G401.6 (cell line): ENCODE data around the gene COL4A1.

Experiments used
- FAIRE-seq: peaks from 2 replicates; lab custom pipeline; 2012; peaks lifted over from hg19 to GRCh38; lab: Jason Lieb, UNC

The COL4A1 gene

DNA sequence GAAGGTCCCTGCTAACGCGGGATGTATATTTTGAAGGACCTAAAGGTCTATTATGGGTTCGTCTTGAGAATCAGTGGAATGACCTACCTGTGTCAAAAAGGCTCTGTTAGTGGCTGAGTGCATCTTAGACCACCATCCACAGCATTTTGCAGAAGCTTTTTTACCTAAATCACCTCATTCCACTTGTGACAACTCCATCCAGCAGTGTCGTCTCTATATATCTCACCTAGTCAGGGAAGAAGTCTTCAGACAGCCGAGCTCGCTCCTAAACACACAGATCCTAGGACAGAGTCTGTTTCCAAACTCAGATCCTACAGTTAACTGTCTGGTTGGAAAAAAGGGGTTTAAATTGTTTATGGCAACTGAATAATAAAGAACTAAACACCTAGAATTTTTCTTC, 33.7 kb downstream of the COL4A1 start:
- FAIRE-seq = no peak

DNA sequence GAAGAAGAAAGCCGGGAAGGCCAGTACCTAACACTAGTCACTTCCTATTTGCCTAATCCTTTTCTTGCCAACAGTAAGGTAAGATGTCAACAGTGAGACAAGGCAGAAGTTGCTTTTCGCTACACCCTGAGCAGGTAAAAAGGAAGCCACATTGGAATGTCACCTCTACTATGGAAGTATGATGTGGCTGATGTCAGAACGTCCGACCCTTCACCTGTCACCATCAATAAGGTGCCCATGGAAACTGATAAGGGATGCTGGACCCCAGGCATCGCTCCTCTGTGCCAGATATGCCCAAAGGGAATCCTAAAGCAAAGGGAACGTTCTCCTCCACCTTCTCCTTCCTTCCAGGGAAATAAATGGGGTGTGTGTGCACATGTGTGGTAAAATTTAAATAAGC, 34.3 kb downstream of the COL4A1 start:
- no peak for FAIRE-seq

DNA sequence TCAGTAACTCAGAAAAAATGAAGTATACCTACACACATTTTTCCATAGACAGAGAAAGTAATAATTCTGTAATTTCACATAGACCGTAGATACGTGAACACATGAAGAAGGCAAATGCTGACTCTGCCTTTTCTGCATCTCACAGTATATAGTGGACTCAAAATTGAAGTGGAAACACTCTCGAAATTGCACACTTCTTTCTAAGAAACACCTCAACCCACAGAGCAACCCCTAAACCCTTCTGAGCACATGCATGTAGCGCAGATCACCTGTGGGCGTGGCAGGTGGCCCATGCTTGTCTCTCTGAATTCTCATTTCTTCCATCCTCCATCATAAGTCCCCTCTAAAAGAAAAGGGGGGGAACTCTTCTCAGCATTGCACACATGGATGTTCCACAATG, 34.7 kb downstream of the COL4A1 start:
- FAIRE-seq = no peak

DNA sequence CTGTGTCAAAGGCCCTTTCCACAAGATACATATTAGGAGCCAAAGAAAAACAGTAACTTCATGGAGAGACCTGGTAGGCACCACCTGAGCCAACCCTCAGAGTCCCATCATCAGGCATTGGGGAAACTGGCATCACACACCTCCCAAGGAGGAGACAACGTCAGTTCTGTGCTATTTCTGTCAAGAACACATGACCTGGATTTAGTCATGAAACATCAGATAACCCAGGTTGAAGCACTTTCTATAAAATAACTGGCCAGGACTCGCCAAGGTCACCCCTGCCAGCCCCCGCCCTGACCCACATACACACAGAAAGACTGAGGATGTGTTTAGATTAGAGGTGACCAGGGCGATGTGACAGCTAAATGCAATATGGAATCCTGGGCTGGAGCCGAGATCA, 35.6 kb downstream of the COL4A1 start:
- no peak for FAIRE-seq

DNA sequence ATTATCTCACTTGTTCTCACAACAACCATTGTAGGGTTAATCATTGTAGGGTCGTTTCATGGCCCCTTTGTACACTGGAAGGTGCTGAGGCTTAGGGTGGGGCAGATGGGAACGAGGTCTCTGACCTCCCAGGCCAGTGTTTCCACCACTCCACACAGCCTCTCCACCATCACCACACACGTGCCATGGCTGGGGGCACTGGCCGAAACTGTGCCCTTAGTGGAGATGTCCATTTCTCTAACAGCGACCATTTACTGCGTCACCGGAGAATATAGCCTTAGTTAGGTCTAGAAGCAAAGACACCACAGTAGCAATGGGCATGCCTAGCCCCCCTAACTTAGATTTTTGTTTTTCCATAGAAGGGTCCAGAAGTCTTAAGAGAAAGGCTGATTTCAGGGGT, 36.5 kb downstream of the COL4A1 start:
- FAIRE-seq = no peak

DNA sequence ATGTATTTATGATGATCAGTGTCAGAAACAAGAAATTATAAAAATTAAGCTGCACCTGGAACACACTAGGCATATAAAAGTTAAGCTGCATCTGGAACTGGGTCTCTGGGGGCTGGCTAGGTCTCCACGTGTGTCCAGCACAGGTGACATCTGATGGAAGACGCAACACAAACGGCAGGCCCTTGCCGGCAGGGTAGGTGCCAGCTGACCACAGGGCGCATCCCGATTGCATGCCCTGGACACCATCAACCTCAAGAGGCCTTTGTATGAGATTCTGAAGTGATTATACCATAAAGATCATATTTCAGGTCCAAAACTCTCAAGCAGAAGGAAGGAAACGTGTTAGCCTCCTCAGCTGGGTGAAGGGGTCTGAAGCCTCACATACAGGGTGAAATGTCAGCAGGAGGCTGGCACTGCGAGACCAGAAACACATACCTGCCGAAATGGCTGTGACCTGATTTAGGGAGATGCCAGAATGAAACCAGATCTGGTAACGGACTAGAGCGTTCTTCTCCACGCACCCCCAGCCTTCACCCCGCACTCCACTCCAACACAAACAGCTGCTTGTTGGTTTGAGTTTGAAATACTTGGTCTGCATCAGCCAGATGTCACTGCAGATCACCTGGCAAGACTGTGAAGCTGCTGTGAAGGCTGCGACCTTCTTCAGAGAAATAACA, 37.3 kb downstream of the COL4A1 start:
- FAIRE-seq = no peak

DNA sequence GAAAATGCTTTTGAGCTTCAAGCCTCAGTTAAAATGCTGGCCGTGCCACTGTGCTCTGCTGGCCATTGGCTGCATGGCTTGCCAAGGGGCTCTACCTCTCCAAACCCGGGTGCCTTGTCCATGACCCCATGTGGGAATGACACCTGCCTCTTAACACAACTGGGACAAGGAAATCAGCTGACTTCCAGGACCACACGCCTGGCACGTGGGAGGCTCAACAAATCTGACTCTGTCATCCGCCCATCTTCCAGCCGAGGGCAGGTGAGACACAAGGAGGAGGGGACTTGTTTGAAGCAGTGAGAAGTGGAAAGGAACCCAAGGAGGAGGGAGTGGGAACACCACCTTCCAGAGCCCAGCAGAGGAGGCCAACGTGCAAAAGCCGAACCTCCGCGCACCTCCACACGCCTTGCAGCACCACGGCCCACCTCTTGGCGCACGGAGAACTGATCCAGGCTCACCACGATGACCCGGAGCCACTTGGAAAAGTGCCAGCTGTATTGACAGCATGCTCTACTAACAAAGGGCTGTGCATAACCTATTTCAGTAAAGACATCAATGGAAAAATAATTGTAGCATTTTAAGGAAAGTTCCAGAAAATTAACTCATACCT, 38.3 kb downstream of the COL4A1 start:
- no peak for FAIRE-seq

DNA sequence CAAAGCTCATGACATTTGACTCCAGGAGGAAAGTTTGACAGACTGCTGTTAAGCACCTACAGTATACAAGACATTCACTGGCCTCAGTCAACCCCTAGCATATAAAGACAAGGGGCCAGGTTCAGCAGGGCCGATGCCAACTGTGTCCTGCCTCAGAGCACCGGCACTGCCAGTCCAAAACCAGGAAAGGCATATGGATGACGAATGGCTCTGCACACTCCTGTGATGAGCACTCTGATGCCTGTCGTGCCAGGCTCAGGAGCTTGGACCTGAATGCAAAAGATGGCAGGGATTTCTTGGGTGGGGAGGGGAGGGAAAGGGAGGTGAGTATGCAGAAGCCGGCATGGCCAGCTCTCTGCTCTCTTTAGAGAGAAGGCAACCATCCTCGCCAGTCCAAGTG, 38.9 kb downstream of the COL4A1 start:
- no peak for FAIRE-seq

DNA sequence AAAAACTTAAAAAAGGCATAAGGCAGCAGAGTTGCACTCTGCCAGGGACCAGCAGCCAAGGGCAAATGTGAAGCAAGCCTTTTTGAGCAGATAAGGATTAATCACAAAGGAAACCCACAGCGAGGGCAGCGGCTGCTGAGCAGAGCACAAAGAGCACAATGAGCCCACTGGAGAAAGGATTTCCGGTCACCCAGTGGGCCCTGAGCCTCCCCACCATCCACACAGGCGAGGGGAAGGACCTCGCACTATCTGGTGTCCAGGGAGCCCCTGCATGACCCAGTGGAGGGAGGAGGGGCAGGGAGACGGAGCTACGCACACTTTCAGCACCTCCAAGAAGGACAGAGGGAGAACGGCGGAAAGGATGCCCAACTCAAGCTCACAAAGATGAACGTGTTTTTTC, 40.0 kb downstream of the COL4A1 start:
- FAIRE-seq = no peak

DNA sequence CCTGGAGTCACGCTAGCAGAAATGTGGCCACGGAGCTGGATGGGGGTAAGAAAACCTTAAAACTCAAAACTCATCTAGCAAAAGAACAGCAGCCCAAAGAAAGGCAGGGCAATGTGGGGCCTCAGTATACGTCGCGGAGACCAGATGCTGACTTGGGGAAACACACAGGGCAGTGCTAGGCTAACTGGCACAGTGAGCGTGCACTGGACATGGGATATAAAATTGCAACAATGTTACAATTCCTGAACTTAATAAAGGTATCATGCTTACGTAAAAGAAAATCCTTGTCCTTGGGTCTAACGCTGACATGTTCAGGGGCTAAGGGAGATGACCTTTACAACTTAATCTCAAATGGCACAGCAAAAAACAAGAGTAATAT, 40.5 kb downstream of the COL4A1 start:
- FAIRE-seq = no peak

DNA sequence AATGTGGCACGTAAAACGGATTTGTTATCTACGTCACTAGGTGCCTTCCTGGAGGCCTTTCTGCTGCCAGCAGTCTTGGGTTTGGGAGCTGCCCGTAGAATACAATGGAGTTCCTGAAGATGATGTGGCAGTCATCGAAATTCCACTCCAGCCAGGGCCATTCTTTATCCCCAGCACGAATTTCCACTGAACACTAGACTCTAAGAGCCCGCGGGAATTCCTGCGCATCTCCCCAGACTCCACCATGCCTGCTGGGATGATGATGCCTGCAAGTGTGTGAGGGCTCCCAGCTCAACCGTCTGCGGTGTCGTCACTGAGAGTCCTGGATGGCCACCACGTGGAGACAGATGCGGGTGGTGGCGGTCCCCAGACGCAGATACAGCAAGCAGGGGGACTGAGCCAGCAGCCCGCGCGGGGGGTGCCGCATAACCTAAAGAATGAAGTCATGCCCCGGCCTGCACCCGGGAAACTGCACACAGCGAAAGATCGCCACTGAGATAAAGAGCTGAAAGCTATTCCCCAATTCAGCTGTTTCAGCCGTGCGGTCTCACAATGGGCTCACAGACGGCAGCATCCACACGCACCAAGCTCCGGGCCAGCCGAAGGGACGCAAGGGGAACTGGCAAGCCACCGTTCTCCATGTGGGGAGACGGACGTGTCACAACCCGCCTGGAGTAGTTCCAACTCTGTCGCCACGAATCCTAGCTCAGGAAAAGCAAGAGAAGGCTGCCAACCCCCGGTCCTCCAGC, 41.1 kb downstream of the COL4A1 start:
- no peak for FAIRE-seq

DNA sequence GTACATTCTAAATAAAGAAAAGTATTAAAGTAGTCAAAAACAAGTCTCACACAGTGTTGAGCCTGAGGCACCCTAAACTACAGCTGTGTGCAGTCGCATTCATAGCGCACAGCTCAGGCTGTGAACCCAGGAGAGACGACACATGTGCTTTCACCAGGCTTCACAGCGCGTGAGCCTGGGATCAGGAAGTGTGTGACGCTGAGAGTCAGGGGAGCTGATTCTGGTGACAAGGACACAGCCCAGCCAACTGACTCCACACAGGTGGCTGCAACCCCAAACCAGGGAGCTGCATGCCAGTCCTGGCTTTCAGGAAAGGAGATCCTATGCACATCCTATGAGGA, 41.6 kb downstream of the COL4A1 start:
- no peak for FAIRE-seq

DNA sequence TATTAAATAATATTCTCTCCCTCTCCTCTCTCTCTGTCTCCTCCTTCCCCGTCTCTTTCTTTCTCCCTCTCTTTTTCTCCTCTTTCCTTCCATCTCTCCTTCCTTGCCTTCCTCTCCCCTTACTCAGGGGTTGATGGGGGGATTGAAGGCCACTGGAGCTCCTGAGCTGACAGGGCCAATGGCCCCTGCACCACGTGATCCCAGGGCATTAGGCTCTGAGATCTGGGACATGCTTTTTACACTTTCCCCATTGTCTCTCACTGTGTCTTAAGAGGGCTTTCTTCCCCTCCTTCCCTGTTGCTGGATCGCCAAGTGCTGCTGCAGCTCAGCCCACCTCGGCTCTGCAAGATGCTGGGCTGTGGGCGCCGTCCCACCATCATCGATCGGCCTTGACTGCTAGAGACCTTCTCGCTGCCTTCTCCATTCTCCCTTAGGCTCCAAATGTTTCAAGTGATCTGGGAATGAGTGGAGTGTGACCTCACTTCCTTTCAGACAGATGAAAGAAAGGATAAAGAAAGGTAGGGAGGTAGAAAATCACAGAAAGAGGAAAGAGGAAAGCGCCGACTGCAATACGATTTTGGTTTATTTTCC, 42.2 kb downstream of the COL4A1 start:
- no peak for FAIRE-seq

DNA sequence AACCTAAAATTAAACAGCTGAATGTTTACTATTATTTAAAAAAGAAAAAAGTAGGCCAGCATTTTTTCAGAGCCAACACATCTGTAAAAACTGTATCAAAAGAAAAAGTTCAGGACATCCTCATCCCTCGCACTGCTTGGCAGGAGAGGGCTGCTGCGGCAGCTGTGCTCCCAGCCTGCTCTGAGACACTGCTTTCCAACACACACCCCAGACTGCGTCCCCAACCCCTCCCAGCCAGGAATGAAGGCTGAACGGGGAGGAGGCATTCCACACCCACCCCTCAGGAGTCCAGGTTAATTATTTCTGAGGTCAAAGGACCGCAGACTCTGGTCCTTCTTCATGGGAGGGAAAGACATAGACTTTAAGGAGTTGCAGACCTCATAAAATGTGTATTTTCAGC, 43.1 kb downstream of the COL4A1 start:
- FAIRE-seq = no peak

DNA sequence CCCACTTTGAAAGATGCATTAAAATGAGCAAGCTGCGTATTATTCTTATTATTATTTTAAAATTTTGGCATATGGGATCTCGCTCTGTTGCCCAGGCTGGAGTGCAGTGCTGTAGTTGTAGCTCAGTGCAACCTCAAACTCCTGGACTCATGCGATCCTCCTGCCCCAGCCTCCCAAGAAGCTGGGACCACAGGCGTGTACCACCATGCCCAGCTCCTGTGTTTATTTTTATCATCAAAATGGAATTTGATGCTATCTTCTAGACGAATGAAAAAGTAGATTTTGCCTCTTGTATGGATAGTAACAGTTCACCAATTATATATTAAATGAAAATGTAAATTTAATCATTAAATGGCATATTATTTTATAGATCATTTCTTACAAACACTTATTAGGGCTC, 43.6 kb downstream of the COL4A1 start:
- FAIRE-seq = no peak

DNA sequence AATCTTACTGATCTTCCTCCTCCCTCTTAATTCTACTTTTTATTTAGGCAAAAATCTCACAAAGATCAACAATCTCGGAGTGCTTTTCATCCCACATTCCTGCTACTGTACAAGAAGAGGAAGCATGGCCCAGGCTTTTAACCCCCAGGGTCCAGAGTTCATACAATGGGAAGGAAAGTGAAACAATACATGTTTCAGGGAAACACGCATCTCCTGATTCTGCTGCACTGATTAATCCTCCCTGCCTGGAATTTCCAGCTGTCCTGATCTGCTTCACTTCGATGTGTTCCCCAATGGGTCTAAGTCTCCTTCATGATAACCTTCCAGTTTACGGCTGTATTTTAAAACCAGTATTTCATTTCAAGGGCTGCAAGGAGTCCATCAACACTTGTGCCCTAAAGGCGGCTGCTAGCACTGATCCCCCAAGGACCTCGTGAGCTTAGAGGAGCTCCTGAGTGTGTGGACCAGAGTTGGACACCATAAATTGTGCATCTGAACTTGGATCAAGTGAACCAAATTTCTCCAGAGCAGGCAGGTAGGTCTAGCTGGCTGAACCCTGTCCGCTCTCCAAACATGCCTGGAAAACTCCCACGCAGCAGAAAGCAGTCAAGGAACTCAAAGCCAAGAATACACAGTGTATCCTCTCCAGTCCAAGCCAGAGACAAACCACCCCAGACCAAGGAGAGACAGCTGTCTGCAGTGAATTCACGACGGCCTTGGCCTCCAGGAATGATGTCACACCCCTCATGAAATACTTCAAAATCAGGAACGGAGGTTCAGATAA, 44.3 kb downstream of the COL4A1 start:
- FAIRE-seq = no peak

DNA sequence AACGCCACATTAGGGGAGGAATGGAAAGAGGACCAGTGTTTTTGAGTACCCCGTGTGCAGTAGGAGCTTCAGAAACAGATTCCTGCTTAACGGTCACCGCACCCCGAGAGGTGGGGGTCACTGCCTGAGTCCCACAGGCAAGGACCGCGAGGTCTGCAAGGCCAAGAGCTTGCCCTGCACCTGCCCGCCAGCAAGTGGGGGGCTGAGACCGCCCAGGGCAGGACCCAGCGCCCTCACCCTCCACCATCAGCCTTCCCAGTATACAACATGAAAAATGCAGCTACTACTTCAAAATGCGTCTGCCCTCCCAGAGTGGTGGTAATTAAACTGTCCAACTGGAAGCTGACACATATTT, 44.9 kb downstream of the COL4A1 start:
- no peak for FAIRE-seq

DNA sequence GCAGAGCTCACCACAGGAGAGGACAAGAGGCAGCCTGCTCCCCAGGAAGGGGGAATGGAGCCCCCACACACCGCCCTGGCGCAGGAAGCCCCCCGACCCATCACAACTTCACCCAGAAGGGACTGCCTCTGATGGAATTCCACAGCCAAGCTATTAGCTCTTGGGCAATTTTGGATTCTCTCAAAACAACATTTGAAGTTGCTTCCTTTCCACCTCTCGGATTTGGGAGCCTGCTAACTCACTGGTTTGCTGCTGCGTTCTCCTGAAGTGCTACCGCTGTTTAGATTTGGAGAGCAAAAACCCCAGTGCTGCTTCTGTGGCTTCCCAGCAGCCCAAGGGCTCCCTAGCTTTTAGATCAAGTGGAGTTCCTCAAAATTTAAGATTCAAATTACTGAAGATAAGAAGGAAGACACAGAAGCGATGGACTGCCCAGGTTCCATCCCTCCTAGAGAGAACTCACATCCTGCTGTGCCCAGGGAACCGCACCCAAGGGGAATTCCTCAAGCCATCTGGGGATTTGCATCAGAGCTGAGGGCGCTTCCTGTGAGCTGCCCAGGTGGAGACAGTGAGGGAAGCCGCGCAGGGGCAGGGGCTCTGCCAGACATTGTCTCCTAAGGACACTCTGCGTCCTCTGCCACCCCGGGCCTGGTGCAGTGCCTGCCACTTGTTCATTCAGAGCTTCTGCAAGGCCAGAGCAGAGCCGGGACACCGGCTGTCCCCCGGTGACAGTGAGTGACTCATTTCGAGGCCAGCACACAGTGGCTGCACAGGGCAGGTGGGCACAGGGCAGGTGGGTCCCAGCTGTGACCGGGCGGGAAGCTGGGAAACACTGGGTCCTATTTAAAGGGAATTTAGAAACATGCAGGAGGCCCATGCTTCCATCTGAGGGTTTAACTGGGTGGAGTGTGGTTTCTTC, 45.5 kb downstream of the COL4A1 start:
- FAIRE-seq = no peak

DNA sequence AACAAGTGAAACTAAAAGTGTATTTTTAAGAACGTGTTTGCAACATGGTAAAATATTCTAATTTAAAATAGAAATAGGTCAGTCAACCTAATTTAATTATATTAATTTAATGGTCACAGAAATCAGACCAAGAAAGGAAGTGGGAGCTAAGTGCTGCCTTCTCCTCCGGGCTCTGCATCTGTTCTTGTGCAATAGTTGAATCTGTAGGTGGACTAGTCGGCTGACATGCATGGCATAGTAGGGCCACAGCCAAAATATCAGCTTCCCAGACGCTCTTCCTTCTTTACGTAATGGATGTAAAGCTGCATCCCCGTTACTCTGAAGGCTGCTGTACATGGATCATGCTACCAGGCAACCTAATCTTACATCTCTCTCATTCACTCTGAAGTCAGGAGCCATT, 47.3 kb downstream of the COL4A1 start:
- no peak for FAIRE-seq

DNA sequence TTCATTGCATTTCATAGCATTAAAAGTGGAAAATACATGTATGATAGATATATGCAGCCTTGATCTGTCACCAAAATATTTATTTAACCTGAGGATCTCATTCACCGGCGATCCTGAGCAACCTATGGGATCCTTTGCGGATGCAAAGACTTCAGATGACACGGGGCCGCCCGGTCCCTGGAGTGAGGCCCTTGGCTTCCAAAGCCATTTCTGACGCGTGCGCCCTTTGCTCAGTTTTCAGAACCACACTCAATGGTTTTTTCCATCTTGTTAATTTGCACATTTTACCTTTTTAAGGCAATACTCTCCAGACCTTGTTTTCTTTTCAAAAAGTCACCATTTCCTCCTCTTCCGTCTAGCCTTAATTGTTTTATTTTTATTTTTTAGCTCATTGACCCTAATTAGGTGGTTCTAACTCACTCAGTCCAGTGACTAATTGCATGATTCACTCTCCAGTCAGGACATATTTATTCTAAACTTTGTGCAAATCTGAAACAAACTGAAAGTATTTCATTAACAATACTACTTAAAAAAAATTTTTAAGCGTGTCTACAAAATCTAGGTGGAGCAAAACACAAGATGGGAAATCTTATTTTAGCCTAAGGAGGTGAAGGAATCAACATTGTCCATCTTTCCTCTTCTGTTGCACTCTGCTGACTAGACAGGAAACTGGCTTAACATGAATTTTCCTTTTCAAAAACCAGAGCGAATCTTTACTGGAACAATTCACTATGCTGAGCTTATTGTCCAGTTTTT, 47.9 kb downstream of the COL4A1 start:
- no peak for FAIRE-seq

DNA sequence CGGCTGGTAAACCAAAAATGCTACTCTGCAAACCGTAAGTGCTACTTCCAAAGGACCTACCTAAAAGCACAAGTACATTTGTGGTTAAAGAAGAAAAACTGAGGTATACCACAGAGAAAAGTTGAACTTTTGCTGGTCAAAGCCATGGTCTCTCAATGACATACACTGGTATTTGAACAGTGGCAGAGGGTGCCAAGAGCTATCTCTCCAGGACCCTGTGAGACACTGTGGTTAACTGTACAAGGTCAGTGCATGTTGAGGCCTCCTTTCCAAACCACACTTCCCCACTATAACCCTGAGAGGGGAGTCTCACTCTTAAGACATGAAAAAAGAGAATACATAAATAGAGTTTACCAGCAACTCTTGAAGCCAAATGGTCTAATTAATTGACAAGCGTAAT, 49.5 kb downstream of the COL4A1 start:
- FAIRE-seq = no peak
